Stimulated activated CD8-positive, alpha-beta memory T cell treated with anti-CD3 and anti-CD28 coated beads, Interleukin-4, amount 100 ng/mL, for 48 hours (primary cell): ENCODE results near the gene KIF4A.
"Not testable (repeated sequence)": the region's sequence is repeated elsewhere in the genome, so short reads cannot be mapped to it uniquely, and the experiment has no call there.

Experiments
- DNase-seq: peaks from one replicate; pipeline ENCODE4 v3.0.0-alpha.2; 2020

KIF4A gene

DNA sequence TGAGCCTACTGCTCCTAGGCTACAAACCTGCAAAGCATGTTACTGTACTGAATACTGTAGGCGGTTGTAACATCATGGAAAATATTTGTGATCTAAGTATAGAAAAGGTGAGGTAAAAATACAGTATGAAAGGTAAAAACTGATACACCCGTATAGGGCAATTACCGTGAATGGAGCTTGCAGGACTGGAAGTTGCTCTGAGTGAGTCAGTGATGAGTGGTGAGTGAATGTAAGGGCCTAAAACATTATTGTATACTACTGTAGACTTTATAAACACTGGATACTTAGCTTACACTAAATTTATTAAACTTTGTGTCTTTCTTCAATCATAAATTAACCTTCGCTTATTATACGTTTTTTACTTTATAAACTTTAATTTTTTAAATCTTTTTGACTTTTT, 3.7 kb downstream of the KIF4A start:
- DNase-seq: no peak

DNA sequence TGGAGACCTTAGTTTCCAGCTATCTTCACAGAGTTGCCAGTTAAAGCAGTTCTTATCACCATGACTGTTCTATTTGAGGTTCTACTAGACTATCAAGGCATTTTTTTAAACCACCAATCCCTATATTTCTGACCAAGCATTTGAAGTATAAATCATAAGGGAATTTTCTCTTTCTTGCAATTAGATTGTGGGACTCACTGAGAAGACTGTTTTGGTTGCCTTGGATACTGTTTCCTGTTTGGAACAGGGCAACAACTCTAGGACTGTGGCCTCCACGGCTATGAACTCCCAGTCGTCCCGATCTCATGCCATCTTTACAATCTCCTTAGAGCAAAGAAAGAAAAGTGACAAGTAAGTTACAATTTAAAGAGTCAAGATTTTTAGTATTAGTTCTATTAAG, 11.8 kb downstream of the KIF4A start:
- DNase-seq: no peak

DNA sequence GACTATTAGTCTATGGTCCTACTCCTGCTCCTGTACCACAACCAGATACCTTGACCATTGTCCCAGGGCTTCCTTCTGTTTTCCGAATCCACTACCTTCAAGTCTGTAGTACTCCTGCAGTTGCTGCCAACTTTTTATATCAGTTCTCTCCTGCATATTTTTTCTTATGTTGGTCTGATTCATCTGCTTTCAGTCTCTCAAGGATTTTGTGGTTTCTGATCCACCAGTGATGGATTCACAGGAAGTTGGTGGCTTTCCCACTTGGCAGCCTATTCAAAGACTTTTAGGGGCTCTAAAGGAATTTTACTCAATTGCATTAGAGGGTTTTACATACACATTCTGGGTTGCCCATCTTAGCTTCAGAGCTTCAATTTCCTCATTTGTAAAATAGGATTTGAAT, 23.6 kb downstream of the KIF4A start:
- no peak for DNase-seq

DNA sequence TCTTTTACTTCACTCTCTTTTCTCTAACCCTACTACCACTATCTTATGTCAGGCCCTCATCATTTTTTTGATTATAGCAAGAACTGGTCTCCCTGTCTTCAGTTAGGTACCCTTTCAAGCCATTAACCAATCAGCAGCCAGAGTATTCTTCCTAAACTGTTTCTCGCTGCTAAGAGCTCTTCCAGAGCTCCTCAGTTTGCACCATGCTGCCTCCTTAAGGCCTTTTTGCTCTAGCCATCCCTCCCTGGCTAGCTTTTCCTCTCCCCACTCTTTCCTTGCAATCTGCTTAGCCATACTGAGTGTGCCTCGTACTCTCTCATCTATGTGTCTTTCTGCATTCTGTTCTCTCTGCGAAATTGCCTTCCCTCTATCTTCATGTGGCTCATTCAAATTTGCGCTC, 32.9 kb downstream of the KIF4A start:
- DNase-seq: no peak

DNA sequence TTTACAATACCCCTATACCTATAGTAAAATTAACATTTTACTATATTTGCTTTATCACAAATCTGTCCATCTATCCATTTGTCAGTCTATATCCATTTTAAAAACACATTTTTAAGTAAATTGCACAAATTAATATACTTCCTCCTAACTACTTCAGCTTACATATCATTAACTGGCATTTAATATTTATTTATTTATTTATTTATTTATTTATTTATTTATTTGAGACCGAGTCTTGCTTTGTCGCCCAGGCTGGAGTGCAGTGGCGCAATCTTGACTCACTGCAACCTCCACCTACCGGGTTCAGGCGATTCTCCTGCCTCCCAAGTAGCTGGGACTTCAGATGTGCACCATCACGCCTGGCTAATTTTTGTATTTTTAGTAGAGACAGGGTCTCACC, 33.7 kb downstream of the KIF4A start:
- not testable (repeated sequence) for DNase-seq

DNA sequence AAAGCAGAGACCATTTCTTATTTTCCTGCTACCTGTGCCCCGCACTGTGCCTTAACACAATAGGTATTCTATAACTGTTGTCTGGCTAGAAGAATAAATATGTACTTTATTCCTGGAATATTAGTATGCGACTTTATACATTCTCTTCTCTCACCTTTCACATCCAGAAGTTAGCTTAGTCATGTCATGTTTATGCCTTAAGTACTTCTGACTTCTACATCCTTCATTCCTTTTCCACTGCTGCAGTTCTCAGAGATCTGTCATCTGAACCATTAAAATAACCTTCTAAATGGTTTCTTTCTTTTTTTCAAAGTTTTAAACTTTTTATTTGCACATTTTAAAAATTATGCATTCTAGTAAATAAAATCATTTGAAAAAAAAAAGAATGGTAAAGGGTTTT, 34.4 kb downstream of the KIF4A start:
- DNase-seq: no peak

DNA sequence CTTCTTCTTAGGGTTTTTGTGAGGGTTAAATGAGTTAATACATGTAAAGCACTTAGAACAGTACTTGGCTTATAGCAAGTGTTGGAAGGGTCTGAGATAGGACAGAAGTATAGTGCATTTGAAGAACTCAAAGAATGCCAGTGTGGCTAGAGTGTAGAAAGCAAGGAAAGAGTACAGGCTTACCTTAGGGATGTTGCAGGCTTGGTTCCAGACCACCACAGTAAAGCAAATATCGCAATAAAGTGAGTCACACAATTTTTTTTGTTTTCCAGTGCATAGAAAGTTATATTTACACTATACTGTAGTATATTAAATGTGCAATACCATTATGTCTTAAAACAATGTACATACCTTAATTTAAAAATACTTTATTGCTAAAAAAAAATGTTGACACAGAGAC, 41.3 kb downstream of the KIF4A start:
- DNase-seq: no peak

DNA sequence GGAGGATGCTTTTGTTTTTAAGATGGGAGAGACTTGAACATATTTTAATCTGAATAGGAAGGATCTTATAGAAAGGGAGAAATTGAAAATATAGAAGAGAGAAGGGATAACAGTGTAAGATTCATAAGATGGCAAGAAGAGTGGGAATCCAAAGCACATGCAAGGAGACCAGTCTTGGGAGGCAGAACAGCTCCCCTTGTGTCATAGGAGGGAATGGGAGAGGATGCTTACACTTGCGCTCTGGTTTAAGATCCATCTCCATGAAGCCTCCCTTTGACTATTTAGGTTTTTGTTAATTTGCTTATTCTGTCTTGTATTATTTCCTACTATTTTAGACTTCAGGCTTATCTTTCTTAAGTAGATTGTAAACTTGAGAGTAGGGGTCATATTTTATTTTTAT, 42.7 kb downstream of the KIF4A start:
- no peak for DNase-seq

DNA sequence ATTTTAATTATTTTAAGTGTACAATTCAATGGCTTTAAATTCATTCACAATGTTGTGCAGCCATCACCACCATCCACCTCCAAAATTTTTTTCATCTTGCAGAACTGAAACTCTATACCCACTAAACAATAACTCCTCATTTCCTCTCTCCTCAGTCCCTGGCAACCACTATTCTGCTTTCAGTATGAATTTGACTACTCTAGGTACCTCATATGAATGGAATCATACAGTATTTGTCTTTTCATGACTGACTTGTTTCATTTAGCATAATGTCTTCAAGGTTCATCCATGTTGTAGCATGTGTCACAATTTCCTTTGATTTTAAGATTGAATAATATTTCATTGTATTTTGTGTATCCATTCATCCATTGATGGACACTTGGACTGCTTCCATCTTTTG, 46.9 kb downstream of the KIF4A start:
- DNase-seq: no peak

DNA sequence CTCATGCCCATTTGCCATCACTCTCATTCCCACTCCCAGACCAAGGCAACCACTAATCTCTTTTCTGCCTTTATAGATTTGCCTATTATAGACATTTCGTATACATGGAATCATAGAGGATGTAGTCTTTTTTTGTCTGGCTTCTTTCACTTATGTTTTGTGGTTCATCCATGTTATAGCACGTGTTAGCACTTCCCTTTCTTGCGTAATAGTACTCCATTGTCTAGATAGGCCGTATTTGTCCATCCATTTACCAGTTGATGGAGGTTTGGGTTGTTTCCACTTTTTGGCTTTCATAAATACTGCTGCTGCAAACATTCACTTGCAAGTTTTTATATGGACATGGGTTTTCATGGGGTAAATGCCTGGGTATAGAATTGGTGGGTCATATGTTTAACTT, 48.4 kb downstream of the KIF4A start:
- DNase-seq: no peak

DNA sequence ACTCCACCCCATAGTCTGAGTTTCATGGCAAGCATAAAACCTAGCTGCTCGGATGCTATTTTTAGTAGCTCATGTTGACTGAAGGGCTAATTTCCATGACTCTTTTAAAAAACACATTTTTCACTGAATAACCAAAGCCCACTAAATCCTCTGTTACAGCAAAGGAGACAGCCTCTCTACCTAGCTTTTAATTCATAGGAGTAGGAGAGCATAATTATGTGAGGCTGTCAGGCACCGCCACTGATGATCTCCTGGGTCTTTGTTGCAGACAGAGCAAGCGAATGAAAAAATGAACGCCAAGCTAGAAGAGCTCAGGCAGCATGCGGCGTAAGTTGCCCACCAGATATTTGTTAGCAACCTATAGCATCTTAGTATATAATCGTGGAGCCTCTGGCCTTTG, 53.5 kb downstream of the KIF4A start:
- no peak for DNase-seq

DNA sequence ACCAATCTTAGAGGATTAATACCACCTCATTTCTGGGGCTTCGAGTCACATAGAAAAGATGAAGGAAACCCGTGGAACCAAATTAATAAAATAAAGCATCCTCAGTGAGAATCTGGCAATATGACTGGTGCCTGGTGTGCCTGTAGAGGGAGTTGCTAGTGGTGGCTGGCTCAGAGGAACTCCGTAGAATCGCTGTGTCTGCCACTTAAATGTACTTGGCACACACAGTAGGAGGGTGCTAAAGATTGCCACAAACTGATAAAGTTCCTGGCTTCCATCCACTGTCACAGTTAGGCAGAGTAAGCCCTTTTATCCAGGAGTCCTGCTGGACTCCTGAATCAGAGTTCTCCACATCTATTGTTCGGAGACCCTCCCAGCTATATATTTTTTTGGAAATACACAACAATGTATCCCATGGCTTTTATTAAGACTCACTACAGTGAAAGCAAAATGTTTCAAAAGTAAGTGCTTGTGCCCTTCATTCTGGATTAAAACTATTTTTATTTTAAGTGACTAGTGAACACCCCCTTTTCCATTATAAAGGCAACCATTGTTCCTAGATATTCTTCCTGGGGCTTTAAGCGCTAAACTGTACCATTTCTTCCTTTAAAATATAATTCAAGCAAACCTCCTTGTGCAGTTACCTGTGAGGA, 56.6 kb downstream of the KIF4A start:
- DNase-seq: no peak

DNA sequence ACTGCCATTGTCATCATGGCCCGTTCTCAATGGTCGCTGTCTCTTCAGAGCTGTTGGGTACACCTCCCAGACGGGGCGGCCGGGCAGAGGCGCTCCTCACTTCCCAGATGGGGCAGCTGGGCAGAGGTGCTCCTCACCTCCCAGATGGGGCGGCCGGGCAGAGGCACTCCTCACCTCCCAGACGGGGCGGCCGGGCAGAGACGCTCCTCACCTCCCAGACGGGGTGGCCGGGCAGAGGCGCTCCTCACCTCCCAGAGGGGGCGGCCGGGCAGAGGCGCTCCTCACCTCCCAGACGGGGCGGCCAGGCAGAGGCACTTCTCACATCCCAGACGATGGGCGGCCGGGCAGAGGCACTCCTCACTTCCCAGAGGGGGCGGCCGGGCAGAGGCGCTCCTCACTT, 58.9 kb downstream of the KIF4A start:
- not testable (repeated sequence) for DNase-seq

DNA sequence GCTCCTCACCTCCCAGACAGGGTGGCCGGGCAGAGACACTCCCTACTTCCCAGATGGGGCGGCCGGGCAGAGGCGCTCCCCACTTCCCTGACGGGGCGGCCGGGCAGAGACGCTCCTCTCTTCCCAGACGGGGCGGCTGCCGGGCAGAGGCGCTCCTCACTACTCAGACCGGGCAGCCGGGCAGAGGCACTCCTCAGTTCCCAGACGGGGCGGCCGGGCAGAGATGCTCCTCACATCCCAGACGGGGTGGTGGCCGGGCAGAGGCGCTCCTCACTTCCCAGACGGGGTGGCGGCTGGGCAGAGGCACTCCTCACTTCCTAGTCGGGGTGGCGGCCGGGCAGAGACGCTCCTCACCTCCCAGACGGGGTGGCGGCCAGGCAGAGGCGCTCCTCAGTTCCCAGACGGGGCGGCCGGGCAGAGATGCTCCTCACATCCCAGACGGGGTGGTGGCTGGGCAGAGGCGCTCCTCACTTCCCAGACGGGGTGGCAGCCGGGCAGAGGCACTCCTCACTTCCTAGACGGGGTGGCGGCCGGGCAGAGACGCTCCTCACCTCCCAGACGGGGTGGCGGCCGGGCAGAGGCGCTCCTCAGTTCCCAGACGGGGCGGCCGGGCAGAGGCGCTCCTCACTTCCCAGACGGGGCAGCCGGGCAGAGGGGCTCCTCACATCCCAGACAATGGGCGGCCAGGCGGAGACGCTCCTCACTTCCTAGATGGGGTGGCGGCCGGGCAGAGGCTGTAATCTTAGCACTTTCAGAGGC, 59.6 kb downstream of the KIF4A start:
- not testable (repeated sequence) for DNase-seq

DNA sequence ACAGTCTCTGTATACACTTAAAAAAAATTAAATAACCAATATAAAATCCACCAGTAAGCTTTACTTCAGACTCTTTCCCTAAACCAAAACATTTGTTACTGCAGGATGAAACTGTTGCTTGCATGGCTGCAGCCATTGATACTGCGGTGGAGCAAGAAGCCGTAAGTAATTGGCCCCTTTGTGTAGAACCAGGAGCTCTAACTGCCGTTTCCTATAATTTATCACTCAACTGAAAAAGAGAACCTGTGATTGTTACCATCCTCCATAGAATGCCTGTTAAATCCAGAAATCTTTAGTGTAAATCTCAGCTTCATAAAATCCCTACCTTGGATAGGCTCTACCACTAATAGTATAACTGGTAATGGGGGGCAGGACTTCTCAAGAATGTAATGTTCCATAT, 62.6 kb downstream of the KIF4A start:
- DNase-seq: no peak

DNA sequence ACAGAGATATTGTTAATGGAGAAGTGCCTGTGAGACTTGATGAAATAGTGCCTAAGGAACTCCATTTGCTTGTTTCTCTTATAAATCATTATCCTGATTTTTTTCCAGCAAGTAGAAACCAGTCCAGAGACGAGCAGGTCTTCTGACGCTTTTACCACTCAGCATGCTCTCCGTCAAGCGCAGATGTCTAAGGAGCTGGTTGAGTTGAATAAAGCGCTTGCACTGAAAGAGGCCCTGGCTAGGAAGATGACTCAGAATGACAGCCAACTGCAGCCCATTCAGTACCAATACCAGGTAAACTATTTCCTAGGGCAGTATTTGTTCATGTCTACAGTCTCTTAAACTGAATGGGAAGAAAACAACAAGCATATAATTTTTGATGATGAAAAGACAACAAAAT, 63.6 kb downstream of the KIF4A start:
- DNase-seq: no peak

DNA sequence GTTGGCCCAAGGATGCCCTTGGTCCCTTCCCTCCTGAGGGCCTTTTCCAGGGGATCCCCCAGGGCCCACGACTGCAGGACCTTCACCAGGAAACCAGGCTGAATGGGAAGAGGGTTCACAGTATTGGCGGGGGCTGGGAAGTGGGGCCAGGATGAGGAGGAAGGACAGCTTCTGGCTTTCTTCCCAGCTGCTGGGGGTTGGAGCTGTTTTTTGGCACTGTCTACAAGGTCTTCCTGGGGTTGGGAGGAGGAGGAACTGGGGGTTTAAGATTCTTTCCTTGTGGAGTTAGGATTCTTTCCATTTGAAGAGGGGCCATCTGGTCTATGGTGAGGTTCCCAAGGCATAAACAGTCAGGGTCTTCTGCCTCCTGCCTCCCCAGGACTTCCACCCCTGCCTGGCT, 64.8 kb downstream of the KIF4A start:
- no peak for DNase-seq

DNA sequence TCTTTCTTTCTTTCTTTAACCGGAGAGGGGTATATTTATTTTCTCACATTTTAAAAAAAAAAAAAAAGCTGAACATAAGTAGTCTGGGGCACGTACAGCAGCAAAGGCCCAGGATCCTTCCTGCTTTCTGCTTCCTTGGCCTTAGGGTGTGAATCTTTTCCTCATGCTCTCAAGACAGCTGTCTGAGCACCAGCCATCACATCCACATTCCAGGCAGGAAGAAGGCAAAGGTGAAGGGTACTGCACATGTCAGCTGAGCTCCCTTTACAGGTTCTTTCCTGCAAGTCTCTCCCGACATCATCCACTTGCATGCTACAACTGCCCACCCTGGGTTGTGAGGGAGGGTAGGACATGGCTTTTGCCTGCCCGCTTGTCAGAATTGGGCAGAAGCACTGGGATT, 69.6 kb downstream of the KIF4A start:
- no peak for DNase-seq

DNA sequence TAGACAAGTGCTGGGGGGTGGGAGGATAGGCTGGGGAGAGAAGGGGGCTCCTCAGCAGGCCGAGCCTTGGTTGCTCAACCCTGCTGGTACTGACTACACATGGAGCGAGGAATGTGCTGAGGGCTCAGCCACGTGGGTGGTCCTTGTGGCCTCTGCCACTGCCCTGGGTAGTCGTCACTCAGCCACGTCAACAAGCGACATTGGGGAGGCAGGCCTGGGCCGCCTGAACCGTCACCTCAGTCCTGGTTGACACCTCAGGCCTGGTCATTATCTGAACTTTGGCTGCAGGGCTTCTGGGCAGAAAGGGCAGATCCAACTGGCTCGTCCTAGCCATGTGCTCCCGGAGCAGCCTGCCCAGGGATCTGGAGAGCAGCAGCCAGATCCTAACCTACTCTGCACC, 70.5 kb downstream of the KIF4A start:
- DNase-seq: no peak

DNA sequence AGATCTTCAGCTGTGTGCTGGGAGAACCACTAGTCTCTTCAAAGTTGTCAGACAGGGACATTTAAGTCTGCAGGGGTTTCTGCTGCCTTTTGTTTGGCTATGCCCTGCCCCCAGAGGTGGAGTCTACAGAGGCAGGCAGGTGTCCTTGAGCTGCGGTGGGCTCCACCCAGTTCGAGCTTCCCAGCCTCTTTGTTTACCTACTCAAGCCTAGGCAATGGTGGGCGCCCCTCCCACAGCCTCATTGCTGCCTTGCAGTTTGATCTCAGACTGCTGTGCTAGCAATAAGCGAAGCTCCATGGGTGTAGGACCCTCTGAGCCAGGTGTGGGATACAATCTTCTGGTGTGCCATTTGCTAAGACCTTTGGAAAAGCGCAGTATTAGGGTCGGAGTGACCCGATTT, 78.8 kb downstream of the KIF4A start:
- DNase-seq: not testable (repeated sequence)

DNA sequence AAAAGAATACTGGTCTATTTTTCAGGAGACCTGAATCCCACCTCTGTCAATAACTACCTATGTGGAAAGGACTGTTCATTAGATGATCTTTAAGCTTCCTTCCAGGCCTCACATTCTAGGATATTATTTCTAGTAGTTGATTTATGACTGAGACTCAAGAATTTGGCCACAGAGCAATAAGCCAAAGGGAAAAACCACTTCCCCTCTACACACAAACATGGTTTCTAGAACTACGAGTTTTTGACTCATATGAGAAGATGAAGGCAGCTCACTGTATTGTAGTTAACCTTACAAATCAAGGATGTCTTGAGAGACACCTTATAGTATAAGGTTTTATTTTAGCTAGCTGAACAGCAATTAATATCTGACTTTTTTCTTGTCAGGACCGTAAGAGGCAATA, 96.3 kb downstream of the KIF4A start:
- no peak for DNase-seq

DNA sequence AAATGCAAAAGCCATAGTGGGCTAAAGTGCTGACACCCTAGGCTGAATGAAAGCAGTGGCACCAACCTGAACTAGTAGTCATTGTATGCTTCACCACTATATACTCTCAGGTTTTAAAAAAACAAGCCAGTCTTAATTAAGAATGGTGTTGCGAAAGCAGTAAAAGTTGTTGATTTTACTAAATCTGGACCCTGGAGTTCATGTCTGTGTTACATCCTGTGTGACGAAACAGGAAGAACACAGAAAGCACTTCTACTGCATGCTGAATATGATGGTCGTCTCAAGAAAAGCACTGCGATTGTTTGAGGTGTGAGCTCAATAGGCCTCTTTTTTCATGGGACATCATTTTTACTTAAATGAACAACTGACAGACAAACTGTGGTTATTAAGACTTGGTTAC, 109.0 kb downstream of the KIF4A start:
- no peak for DNase-seq

DNA sequence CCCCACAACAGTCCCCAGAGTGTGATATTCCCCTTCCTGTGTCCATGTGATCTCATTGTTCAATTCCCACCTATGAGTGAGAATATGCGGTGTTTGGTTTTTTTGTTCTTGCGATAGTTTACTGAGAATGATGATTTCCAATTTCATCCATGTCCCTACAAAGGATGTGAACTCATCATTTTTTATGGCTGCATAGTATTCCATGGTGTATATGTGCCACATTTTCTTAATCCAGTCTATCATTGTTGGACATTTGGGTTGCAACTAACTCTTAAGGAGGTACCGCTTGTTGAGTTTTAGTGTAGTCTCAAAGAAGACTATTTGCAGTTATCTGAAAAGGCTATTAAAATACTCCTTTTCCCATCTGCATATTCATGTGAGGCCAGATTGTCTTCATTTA, 110.3 kb downstream of the KIF4A start:
- not testable (repeated sequence) for DNase-seq

DNA sequence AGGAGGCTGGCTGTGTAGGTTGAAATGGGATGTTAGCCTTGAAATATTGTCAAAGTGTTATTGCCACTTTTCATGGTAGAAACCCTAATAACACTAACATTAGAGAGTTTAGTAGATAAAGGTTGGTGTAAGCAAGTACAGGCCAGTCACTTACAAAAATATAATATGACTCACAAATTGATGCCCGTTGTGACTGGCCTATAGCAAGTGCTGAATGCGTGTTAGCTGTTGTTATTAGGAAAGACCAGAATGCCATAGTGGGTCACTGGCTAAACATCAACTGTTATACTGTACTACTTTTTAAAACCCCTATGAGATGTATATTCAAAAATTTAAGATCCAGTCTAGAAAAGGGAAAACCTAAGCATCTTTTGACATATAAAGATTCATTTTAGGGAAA, 112.8 kb downstream of the KIF4A start:
- no peak for DNase-seq

DNA sequence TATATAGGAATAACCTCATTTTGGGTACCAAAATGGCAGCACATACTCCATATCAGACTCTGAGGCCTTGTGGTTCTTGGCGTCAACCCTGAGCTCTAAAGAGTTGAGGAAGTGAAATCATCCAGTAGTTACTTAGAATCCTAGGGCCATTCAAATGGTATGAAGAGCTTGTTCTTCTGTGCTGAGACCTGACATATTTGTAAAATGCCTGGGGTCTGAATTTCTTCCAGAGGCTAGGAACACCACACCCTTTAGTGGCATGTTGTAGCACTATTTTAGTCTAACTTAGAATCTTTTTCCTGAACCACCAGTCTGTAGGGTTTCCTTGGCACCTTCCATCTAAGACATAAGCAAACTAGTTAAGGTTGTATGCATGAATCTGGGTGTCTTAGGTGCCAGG, 115.1 kb downstream of the KIF4A start:
- no peak for DNase-seq
